Kidney epithelial cell (primary cell): Measurements from ENCODE around the gene ELP4. TPM values are rescaled to one million over a fixed set of nuclear protein-coding genes. Genes with fewer than 3 reads are reported as not detected.
"Not testable (repeated sequence)": the region's sequence is repeated elsewhere in the genome, so short reads cannot be mapped to it uniquely, and the experiment has no call there.

Source experiments
- DNase-seq: peaks from one replicate; pipeline ENCODE4 v3.0.0-alpha.2; 2010; ENCODE audit warnings: low read depth
- H3K27me3 ChIP-seq: 2 replicates; pipeline ENCODE4 v1.6.0; 2011; ENCODE audit warnings: low read length; ENCODE audit not compliant: control insufficient read depth, insufficient read depth
- H3K36me3 ChIP-seq: 2 replicates; pipeline ENCODE4 v1.5.1; 2011; ENCODE audit warnings: low read length; ENCODE audit not compliant: control insufficient read depth, insufficient read depth
- H3K4me3 ChIP-seq: 2 replicates; pipeline ENCODE4 v1.5.1; 2011; ENCODE audit warnings: low read depth, mild to moderate bottlenecking, control low read depth, low read length
- CTCF ChIP-seq: IDR thresholded peaks from 2 replicates; pipeline ENCODE4 v1.5.1; 2011; ENCODE audit warnings: mild to moderate bottlenecking, moderate library complexity, low read length, control low read depth, inconsistent platforms; ENCODE audit not compliant: insufficient read depth, poor library complexity, severe bottlenecking
- total RNA-seq: library from RNA; depleted of rRNA; stranded (reverse); fragments of >200 nt; gene quantifications from 2 replicates; pipeline ENCODE4 v1.2.3, GENCODE V29; 2015

The ELP4 gene
- total RNA-seq, 1 donor from 2014 or later, result 19.1 TPM

- Histone ChIP-seq H3K4me3 (no peak overlapping the region), H3K36me3 (no peaks in the 10 kb centered on the region), H3K27me3 (no peaks in the 10 kb centered on the region)
- DNase-seq, result no peak
- TF ChIP-seq CTCF, result no peak
Observed at GRCh38 chr11:31689559-31689958, 180.0 kb downstream of the ELP4 start.

GRCh38 chr11:31690041-31690440, 180.5 kb downstream of the ELP4 start:
- H3K36me3 ChIP-seq, result no peaks in the 10 kb centered on the region
- no peak overlapping the region for H3K4me3 ChIP-seq
- no peaks in the 10 kb centered on the region for H3K27me3 ChIP-seq
- no peak for TF ChIP-seq CTCF
- no peak for DNase-seq

DNA sequence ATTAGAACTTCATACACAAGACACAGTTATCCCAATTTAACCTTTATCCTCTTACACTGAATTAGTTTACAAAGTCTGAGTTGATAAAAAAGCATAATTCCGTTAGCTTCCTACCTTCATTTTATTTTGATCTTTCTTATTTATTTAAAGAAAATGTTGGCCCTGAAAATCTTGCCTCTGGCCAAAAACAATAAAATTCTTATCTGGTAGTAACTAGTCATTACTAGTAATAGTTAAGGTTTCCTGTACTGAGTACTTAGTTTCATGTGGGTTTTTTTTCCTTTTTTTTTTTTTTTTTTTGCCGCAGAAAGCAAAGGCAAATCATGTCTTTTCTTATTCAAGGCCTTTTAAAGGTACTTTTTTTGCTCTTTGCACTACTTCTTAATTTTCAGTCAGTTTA, 180.9 kb downstream of the ELP4 start:
- Histone ChIP-seq H3K4me3 (no peak overlapping the region), H3K36me3 (no peaks in the 10 kb centered on the region), H3K27me3 (no peaks in the 10 kb centered on the region)
- no peak for DNase-seq
- TF ChIP-seq CTCF, result no peak

DNA sequence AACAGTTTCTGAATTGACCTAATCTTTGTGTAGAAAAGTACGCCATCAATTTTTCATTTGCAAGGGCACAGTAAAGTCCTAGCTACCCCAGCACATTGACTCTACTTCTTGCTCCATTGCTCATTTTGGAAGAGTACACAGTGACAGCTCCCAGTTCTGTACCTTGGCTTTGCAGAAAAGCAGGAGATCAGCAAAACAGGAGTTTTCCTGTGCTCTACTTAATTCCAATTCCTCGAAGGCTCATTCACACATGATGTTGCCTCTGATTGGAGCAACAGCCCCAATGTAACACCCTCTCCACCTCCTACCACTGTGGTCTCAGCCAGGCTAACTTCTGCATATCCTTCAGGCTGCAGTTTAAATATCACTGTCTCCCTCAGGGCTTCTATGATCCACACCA, 182.9 kb downstream of the ELP4 start:
- Histone ChIP-seq H3K36me3 (no peaks in the 10 kb centered on the region), H3K27me3 (no peaks in the 10 kb centered on the region), H3K4me3 (no peak overlapping the region)
- TF ChIP-seq CTCF, result no peak
- no peak for DNase-seq

GRCh38 chr11:31697049-31697448, 187.5 kb downstream of the ELP4 start:
- DNase-seq, H3K4me3 ChIP-seq, H3K27me3 ChIP-seq, H3K36me3 ChIP-seq: not testable (repeated sequence)

DNA sequence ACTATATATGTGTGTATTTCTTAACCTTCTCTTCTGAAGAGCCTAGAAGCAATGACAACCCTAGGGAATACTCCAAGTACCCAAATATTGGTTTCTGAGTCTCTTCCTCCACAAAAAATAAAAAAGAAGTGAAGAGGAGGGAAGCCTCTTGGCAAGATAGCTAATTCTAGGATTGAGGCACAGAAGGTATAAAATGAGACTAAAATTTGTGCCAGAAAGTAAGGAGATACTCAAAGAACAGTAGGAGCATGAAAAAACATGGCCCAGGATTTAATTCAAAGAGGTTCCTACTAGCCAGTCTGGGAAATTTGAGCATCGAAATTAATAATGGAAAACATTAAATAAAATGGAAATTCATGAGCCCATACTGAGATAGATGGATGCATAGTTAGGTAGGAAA, 189.5 kb downstream of the ELP4 start:
- no peaks in the 10 kb centered on the region for H3K36me3 ChIP-seq
- no peak for DNase-seq

More for the DNA sequence above, 189.5 kb downstream of the ELP4 start:
- no peaks in the 10 kb centered on the region for H3K27me3 ChIP-seq
- TF ChIP-seq CTCF, result no peak
- H3K4me3 ChIP-seq, result no peak overlapping the region
